Measurements from ENCODE around the gene FOXS1.

GRCh38 chr20:31881945-31882344 lies 36.5 kb upstream of the FOXS1 start:
- no peak for TF ChIP-seq CTCF (IDR thresholded peaks at IDR 0.05)
- no peak for TF ChIP-seq POLR2A (IDR thresholded peaks at IDR 0.05)
